MM.1S (cell line): ENCODE measurements around the gene MISP.
"Not testable (repeated sequence)": the region's sequence is repeated elsewhere in the genome, so short reads cannot be mapped to it uniquely, and the experiment has no call there.

ENCODE experiments used
- DNase-seq: peaks from one replicate; pipeline ENCODE4 v3.0.0-alpha.2; 2015
- H2AFZ ChIP-seq: fragments of 300-600 bp; sonication (generic); 2 replicates; pipeline ENCODE4 v1.6.0; 2016; ENCODE audit warnings: antibody characterized with exemption, low read length
- H3F3A ChIP-seq: fragments of 300-600 bp; sonication (generic); 2 replicates; pipeline ENCODE4 v1.6.1; 2016; ENCODE audit warnings: mild to moderate bottlenecking, antibody characterized with exemption, low read length, moderate library complexity, mixed read lengths; ENCODE audit not compliant: insufficient read depth
- H3K27ac ChIP-seq: fragments of 300-600 bp; sonication (generic); 2 replicates; pipeline ENCODE4 v1.5.1; 2016; ENCODE audit warnings: mild to moderate bottlenecking, low read length
- H3K27me3 ChIP-seq: fragments of 300-600 bp; sonication (generic); replicated peaks from 2 replicates; pipeline ENCODE4 v1.6.0; 2016; ENCODE audit warnings: low read length; ENCODE audit not compliant: insufficient read depth
- H3K36me3 ChIP-seq: fragments of 300-600 bp; sonication (generic); replicated peaks from 2 replicates; pipeline ENCODE4 v1.6.1; 2016; ENCODE audit warnings: mild to moderate bottlenecking, low read length, mixed read lengths; ENCODE audit not compliant: insufficient read depth
- H3K4me1 ChIP-seq: fragments of 300-600 bp; sonication (generic); 2 replicates; pipeline ENCODE4 v1.6.1; 2016; ENCODE audit warnings: low read length, mixed read lengths
- H3K4me2 ChIP-seq: fragments of 300-600 bp; sonication (generic); 2 replicates; pipeline ENCODE4 v1.6.0; 2016; ENCODE audit warnings: low read depth, low read length
- H3K4me3 ChIP-seq: fragments of 300-600 bp; sonication (generic); 2 replicates; pipeline ENCODE4 v1.5.1; 2016; ENCODE audit warnings: low read length, mixed read lengths
- H3K79me2 ChIP-seq: fragments of 300-600 bp; sonication (generic); 2 replicates; pipeline ENCODE4 v1.6.1; 2016; ENCODE audit warnings: mixed run types, low read length, mixed read lengths
- H3K9ac ChIP-seq: fragments of 300-600 bp; sonication (generic); 2 replicates; pipeline ENCODE4 v1.6.1; 2016; ENCODE audit warnings: low read length, mixed read lengths
- H3K9me2 ChIP-seq: fragments of 300-600 bp; sonication (generic); replicated peaks from 2 replicates; pipeline ENCODE4 v1.6.1; 2016; ENCODE audit warnings: mild to moderate bottlenecking, low read length, mixed read lengths; ENCODE audit not compliant: insufficient read depth
- H3K9me3 ChIP-seq: fragments of 300-600 bp; sonication (generic); replicated peaks from 2 replicates; pipeline ENCODE4 v1.6.1; 2016; ENCODE audit warnings: mild to moderate bottlenecking, low read length, mixed read lengths; ENCODE audit not compliant: insufficient read depth
- H4K20me1 ChIP-seq: fragments of 300-600 bp; sonication (generic); 2 replicates; pipeline ENCODE4 v1.6.1; 2016; ENCODE audit warnings: mild to moderate bottlenecking, low read length, moderate library complexity, mixed read lengths; ENCODE audit not compliant: insufficient read depth
- CTCF ChIP-seq: fragments of 300-600 bp; sonication (generic); IDR thresholded peaks from 2 replicates; pipeline ENCODE4 v1.5.1; 2016; ENCODE audit warnings: antibody characterized with exemption, low read length, mixed read lengths
- EZH2 ChIP-seq: fragments of 300-600 bp; sonication (generic); optimal IDR thresholded peaks from 2 replicates; pipeline ENCODE3; 2017; ENCODE audit warnings: low read depth, mild to moderate bottlenecking, antibody characterized with exemption, low read length, mixed read lengths
- EZH2phosphoT487 ChIP-seq: fragments of 300-600 bp; sonication (generic); IDR thresholded peaks from 2 replicates; pipeline ENCODE4 v1.6.1; 2018; ENCODE audit warnings: antibody characterized with exemption, low read length

The MISP gene

GRCh38 chr19:726993-727956 lies 23.6 kb upstream of the MISP start:
- no peaks in the 10 kb centered on the region for H3K79me2 ChIP-seq
- H3K27ac ChIP-seq: no peak overlapping the region
- H4K20me1 ChIP-seq: no peaks in the 10 kb centered on the region
- H3F3A ChIP-seq: no peaks in the 10 kb centered on the region
- no peak for TF ChIP-seq EZH2phosphoT487
- no peak for TF ChIP-seq EZH2
- H3K4me2 ChIP-seq: no peak overlapping the region
- no peak overlapping the region for H3K4me3 ChIP-seq
- H3K9me3 ChIP-seq: no peaks in the 10 kb centered on the region
- H3K9ac ChIP-seq: no peak overlapping the region
- H2AFZ ChIP-seq: no peak overlapping the region
- no peaks in the 10 kb centered on the region for H3K9me2 ChIP-seq
- DNase-seq: no peak
- H3K27me3 ChIP-seq: peaks cover 89% of the 10 kb centered on the region
- no peaks in the 10 kb centered on the region for H3K36me3 ChIP-seq
- H3K4me1 ChIP-seq: no peaks in the 10 kb centered on the region

GRCh38 chr19:728011-728410 lies 22.9 kb upstream of the MISP start:
- no peak overlapping the region for H3K4me2 ChIP-seq
- H3F3A ChIP-seq: no peaks in the 10 kb centered on the region
- peaks cover 89% of the 10 kb centered on the region for H3K27me3 ChIP-seq
- H3K36me3 ChIP-seq: no peaks in the 10 kb centered on the region
- H3K79me2 ChIP-seq: no peaks in the 10 kb centered on the region
- no peak overlapping the region for H2AFZ ChIP-seq
- no peaks in the 10 kb centered on the region for H3K9me3 ChIP-seq
- no peak overlapping the region for H3K4me3 ChIP-seq
- no peak overlapping the region for H3K27ac ChIP-seq
- no peak overlapping the region for H3K9ac ChIP-seq
- TF ChIP-seq EZH2: no peak
- TF ChIP-seq EZH2phosphoT487: no peak
- no peak for TF ChIP-seq CTCF
- no peaks in the 10 kb centered on the region for H3K4me1 ChIP-seq
- no peak for DNase-seq
- no peaks in the 10 kb centered on the region for H4K20me1 ChIP-seq
- no peaks in the 10 kb centered on the region for H3K9me2 ChIP-seq

- not testable (repeated sequence) for H3K9ac ChIP-seq, H3K4me1 ChIP-seq, H3K36me3 ChIP-seq, H3K4me2 ChIP-seq, H3F3A ChIP-seq, H2AFZ ChIP-seq, H3K27ac ChIP-seq, H3K79me2 ChIP-seq, H4K20me1 ChIP-seq, H3K4me3 ChIP-seq, H3K9me2 ChIP-seq, H3K9me3 ChIP-seq, DNase-seq
- H3K27me3 ChIP-seq: peaks cover 84% of the 10 kb centered on the region
Observed at GRCh38 chr19:729564-729963, 21.3 kb upstream of the MISP start.

GRCh38 chr19:729965-730668 lies 20.8 kb upstream of the MISP start:
- no peaks in the 10 kb centered on the region for H3K36me3 ChIP-seq
- H3F3A ChIP-seq: no peaks in the 10 kb centered on the region
- peaks cover 79% of the 10 kb centered on the region for H3K27me3 ChIP-seq
- no peak for DNase-seq
- H3K9me2 ChIP-seq: no peaks in the 10 kb centered on the region
- H3K9me3 ChIP-seq: no peaks in the 10 kb centered on the region
- no peaks in the 10 kb centered on the region for H4K20me1 ChIP-seq
- TF ChIP-seq EZH2: no peak
- H3K79me2 ChIP-seq: no peaks in the 10 kb centered on the region
- no peak overlapping the region for H3K4me2 ChIP-seq
- no peak overlapping the region for H3K9ac ChIP-seq
- no peak overlapping the region for H3K4me3 ChIP-seq
- no peak overlapping the region for H2AFZ ChIP-seq
- no peaks in the 10 kb centered on the region for H3K4me1 ChIP-seq
- no peak overlapping the region for H3K27ac ChIP-seq
